CD4-positive, alpha-beta T cell treated with Interleukin-17A for 4 hours (primary cell): ENCODE results near the gene CHMP4A.
A peak's percentile ranks its signal among the peaks of the same experiment; 100 is the strongest.

ENCODE experiments used
- DNase-seq: peaks from one replicate; pipeline ENCODE4 v3.0.0-alpha.2; 2020; ENCODE audit warnings: mixed read lengths

The CHMP4A gene

GRCh38 chr14:24212924-24213865, at the start of gene CHMP4A:
Gene CHMP4A, minus strand, starts transcription at chr14:24213488. Its CDS starts 49 bp downstream, at chr14:24213439.
- peak; percentile 96 for DNase-seq

GRCh38 chr14:24261969-24262327, 48.7 kb upstream of the CHMP4A start:
- no peak for DNase-seq

GRCh38 chr14:24261256-24261968, 48.1 kb upstream of the CHMP4A start:
- DNase-seq, result no peak

GRCh38 chr14:24260780-24261157, 47.5 kb upstream of the CHMP4A start:
- no peak for DNase-seq

GRCh38 chr14:24260026-24260779, 46.9 kb upstream of the CHMP4A start:
- DNase-seq, result no peak

GRCh38 chr14:24259282-24260025, 46.2 kb upstream of the CHMP4A start:
- DNase-seq, result no peak

GRCh38 chr14:24258548-24259265, 45.4 kb upstream of the CHMP4A start:
- DNase-seq, result no peak

GRCh38 chr14:24258119-24258518, 44.8 kb upstream of the CHMP4A start:
- no peak for DNase-seq

- no peak for DNase-seq
Observed at GRCh38 chr14:24256960-24257359, 43.7 kb upstream of the CHMP4A start.

- DNase-seq, result no peak
Observed at GRCh38 chr14:24255931-24256711, 42.8 kb upstream of the CHMP4A start.

- DNase-seq, result no peak
Observed at GRCh38 chr14:24255438-24255837, 42.1 kb upstream of the CHMP4A start.

- DNase-seq, result no peak
Observed at GRCh38 chr14:24254630-24255392, 41.5 kb upstream of the CHMP4A start.

- DNase-seq, result no peak
Observed at GRCh38 chr14:24253936-24254335, 40.6 kb upstream of the CHMP4A start.

GRCh38 chr14:24252289-24253124, 39.2 kb upstream of the CHMP4A start:
- DNase-seq, result no peak

- DNase-seq, result no peak
Observed at GRCh38 chr14:24251880-24252288, 38.6 kb upstream of the CHMP4A start.

- DNase-seq, result no peak
Observed at GRCh38 chr14:24250354-24250753, 37.1 kb upstream of the CHMP4A start.

GRCh38 chr14:24249230-24250021, 36.1 kb upstream of the CHMP4A start:
- DNase-seq, result no peak

- no peak for DNase-seq
Observed at GRCh38 chr14:24247422-24247821, 34.1 kb upstream of the CHMP4A start.
